MM.1S (cell line): ENCODE results near the gene CCS.

Experiments used
- DNase-seq: peaks from one replicate; pipeline ENCODE4 v3.0.0-alpha.2; 2015
- H2AFZ ChIP-seq: fragments of 300-600 bp; sonication (generic); 2 replicates; pipeline ENCODE4 v1.6.0; 2016; ENCODE audit warnings: antibody characterized with exemption, low read length
- H3F3A ChIP-seq: fragments of 300-600 bp; sonication (generic); 2 replicates; pipeline ENCODE4 v1.6.1; 2016; ENCODE audit warnings: mild to moderate bottlenecking, antibody characterized with exemption, low read length, moderate library complexity, mixed read lengths; ENCODE audit not compliant: insufficient read depth
- H3K27ac ChIP-seq: fragments of 300-600 bp; sonication (generic); 2 replicates; pipeline ENCODE4 v1.5.1; 2016; ENCODE audit warnings: mild to moderate bottlenecking, low read length
- H3K27me3 ChIP-seq: fragments of 300-600 bp; sonication (generic); replicated peaks from 2 replicates; pipeline ENCODE4 v1.6.0; 2016; ENCODE audit warnings: low read length; ENCODE audit not compliant: insufficient read depth
- H3K36me3 ChIP-seq: fragments of 300-600 bp; sonication (generic); replicated peaks from 2 replicates; pipeline ENCODE4 v1.6.1; 2016; ENCODE audit warnings: mild to moderate bottlenecking, low read length, mixed read lengths; ENCODE audit not compliant: insufficient read depth
- H3K4me1 ChIP-seq: fragments of 300-600 bp; sonication (generic); 2 replicates; pipeline ENCODE4 v1.6.1; 2016; ENCODE audit warnings: low read length, mixed read lengths
- H3K4me2 ChIP-seq: fragments of 300-600 bp; sonication (generic); 2 replicates; pipeline ENCODE4 v1.6.0; 2016; ENCODE audit warnings: low read depth, low read length
- H3K4me3 ChIP-seq: fragments of 300-600 bp; sonication (generic); 2 replicates; pipeline ENCODE4 v1.5.1; 2016; ENCODE audit warnings: low read length, mixed read lengths
- H3K79me2 ChIP-seq: fragments of 300-600 bp; sonication (generic); 2 replicates; pipeline ENCODE4 v1.6.1; 2016; ENCODE audit warnings: mixed run types, low read length, mixed read lengths
- H3K9ac ChIP-seq: fragments of 300-600 bp; sonication (generic); 2 replicates; pipeline ENCODE4 v1.6.1; 2016; ENCODE audit warnings: low read length, mixed read lengths
- H3K9me2 ChIP-seq: fragments of 300-600 bp; sonication (generic); replicated peaks from 2 replicates; pipeline ENCODE4 v1.6.1; 2016; ENCODE audit warnings: mild to moderate bottlenecking, low read length, mixed read lengths; ENCODE audit not compliant: insufficient read depth
- H3K9me3 ChIP-seq: fragments of 300-600 bp; sonication (generic); replicated peaks from 2 replicates; pipeline ENCODE4 v1.6.1; 2016; ENCODE audit warnings: mild to moderate bottlenecking, low read length, mixed read lengths; ENCODE audit not compliant: insufficient read depth
- H4K20me1 ChIP-seq: fragments of 300-600 bp; sonication (generic); 2 replicates; pipeline ENCODE4 v1.6.1; 2016; ENCODE audit warnings: mild to moderate bottlenecking, low read length, moderate library complexity, mixed read lengths; ENCODE audit not compliant: insufficient read depth
- CTCF ChIP-seq: fragments of 300-600 bp; sonication (generic); IDR thresholded peaks from 2 replicates; pipeline ENCODE4 v1.5.1; 2016; ENCODE audit warnings: antibody characterized with exemption, low read length, mixed read lengths
- EZH2 ChIP-seq: fragments of 300-600 bp; sonication (generic); optimal IDR thresholded peaks from 2 replicates; pipeline ENCODE3; 2017; ENCODE audit warnings: low read depth, mild to moderate bottlenecking, antibody characterized with exemption, low read length, mixed read lengths
- EZH2phosphoT487 ChIP-seq: fragments of 300-600 bp; sonication (generic); IDR thresholded peaks from 2 replicates; pipeline ENCODE4 v1.6.1; 2018; ENCODE audit warnings: antibody characterized with exemption, low read length

CCS gene

GRCh38 chr11:66556086-66556485, 36.9 kb upstream of the CCS start:
- Histone ChIP-seq H3K9me2 (no peaks in the 10 kb centered on the region), H3K4me3 (no peak overlapping the region), H2AFZ (no peak overlapping the region), H3K4me2 (no peak overlapping the region), H3K79me2 (no peaks in the 10 kb centered on the region), H3K9ac (no peak overlapping the region), H3K27me3 (peaks cover 69% of the 10 kb centered on the region), H3K9me3 (no peaks in the 10 kb centered on the region), H3F3A (no peaks in the 10 kb centered on the region), H3K4me1 (no peaks in the 10 kb centered on the region), H3K36me3 (no peaks in the 10 kb centered on the region), H4K20me1 (no peaks in the 10 kb centered on the region), H3K27ac (no peak overlapping the region)
- no peak for TF ChIP-seq EZH2
- no peak for TF ChIP-seq CTCF
- no peak for TF ChIP-seq EZH2phosphoT487
- no peak for DNase-seq

- TF ChIP-seq EZH2 (no peak), CTCF (no peak), EZH2phosphoT487 (no peak)
These were observed 35.2 kb upstream of the CCS start for GRCh38 chr11:66557733-66558326.

GRCh38 chr11:66559142-66559865, 33.7 kb upstream of the CCS start:
- H3K4me2 ChIP-seq = no peak overlapping the region
- no peaks in the 10 kb centered on the region for H4K20me1 ChIP-seq
- TF ChIP-seq CTCF (no peak), EZH2 (no peak), EZH2phosphoT487 (no peak)
- H3K79me2 ChIP-seq = no peaks in the 10 kb centered on the region
- no peak overlapping the region for H3K27ac ChIP-seq
- no peaks in the 10 kb centered on the region for H3K9me2 ChIP-seq
- DNase-seq = no peak
- no peaks in the 10 kb centered on the region for H3F3A ChIP-seq
- H3K4me3 ChIP-seq = no peak overlapping the region
- H3K9me3 ChIP-seq = no peaks in the 10 kb centered on the region
- no peaks in the 10 kb centered on the region for H3K36me3 ChIP-seq
- no peak overlapping the region for H3K9ac ChIP-seq
- no peak overlapping the region for H2AFZ ChIP-seq
- no peaks in the 10 kb centered on the region for H3K4me1 ChIP-seq
- peaks cover 86% of the 10 kb centered on the region for H3K27me3 ChIP-seq

More at GRCh38 chr11:66557733-66558326, 35.2 kb upstream of the CCS start:
- Histone ChIP-seq H3F3A (no peaks in the 10 kb centered on the region), H3K27me3 (peaks cover 75% of the 10 kb centered on the region), H3K4me2 (no peak overlapping the region), H3K79me2 (no peaks in the 10 kb centered on the region), H3K36me3 (no peaks in the 10 kb centered on the region), H3K9ac (no peak overlapping the region), H2AFZ (no peak overlapping the region), H4K20me1 (no peaks in the 10 kb centered on the region), H3K9me2 (no peaks in the 10 kb centered on the region), H3K9me3 (no peaks in the 10 kb centered on the region), H3K4me1 (no peaks in the 10 kb centered on the region), H3K27ac (no peak overlapping the region), H3K4me3 (no peak overlapping the region)
- DNase-seq = no peak
